Heart left ventricle (tissue), 16 donors: ENCODE data around the gene XNDC1N. TPM values are rescaled to one million over a fixed set of nuclear protein-coding genes. Genes with fewer than 3 reads are reported as not detected.

Source experiments
- ATAC-seq, 4 donors: fragments of 200-7000 bp; cut with Tn5 transposase; one replicate each; pipeline ENCODE4 v1.9.1; 2020 to 2022; ENCODE audit warnings: moderate library complexity in 4 of 4, mild to moderate bottlenecking in 3 of 4, moderate number of reproducible peaks in 1 of 4
- DNase-seq, 5 donors: peaks; one replicate each; pipeline ENCODE4 v3.0.0-alpha.2; 2020
- H3K27ac ChIP-seq, 12 donors: fragments of 200-600 bp; sonication (generic) in 4 of 12; one replicate each; pipeline versions ENCODE4 v1.5.0 to v1.8.0; 2016 to 2022; ENCODE audit warnings: mild to moderate bottlenecking in 2 of 12
- H3K27me3 ChIP-seq, 9 donors: fragments of 200-600 bp; sonication (generic) in 2 of 9; one replicate each; pipeline versions ENCODE4 v1.5.1 to v1.8.0; 2016 to 2022; ENCODE audit warnings: mild to moderate bottlenecking in 3 of 9
- H3K36me3 ChIP-seq, 9 donors: fragments of 200-600 bp; sonication (generic) in 2 of 9; one replicate each; pipeline versions ENCODE4 v1.5.0 to v1.8.0; 2018 to 2022; ENCODE audit warnings: mild to moderate bottlenecking in 2 of 9
- H3K4me1 ChIP-seq, 12 donors: fragments of 200-600 bp; sonication (generic) in 4 of 12; one replicate each; pipeline versions ENCODE4 v1.5.0 to v1.8.0; 2016 to 2022; ENCODE audit warnings: mild to moderate bottlenecking in 3 of 12
- H3K4me3 ChIP-seq, 12 donors: fragments of 200-600 bp; sonication (generic) in 4 of 12; one replicate each; pipeline versions ENCODE4 v1.5.0 to v1.8.0; 2017 to 2022; ENCODE audit warnings: mild to moderate bottlenecking in 9 of 12, moderate library complexity in 4 of 12
- H3K9me3 ChIP-seq, 12 donors: fragments of 200-600 bp; sonication (generic) in 4 of 12; one replicate each; pipeline versions ENCODE4 v1.5.0 to v1.8.0; 2016 to 2022; ENCODE audit warnings: mild to moderate bottlenecking in 1 of 12
- CTCF ChIP-seq, 12 donors: fragments of 200-600 bp; sonication (generic) in 4 of 12; IDR thresholded peaks; one replicate each; pipeline versions ENCODE4 v1.5.0 to v1.8.0; 2018 to 2022; ENCODE audit warnings: antibody characterized with exemption in 12 of 12, mild to moderate bottlenecking in 5 of 12
- POLR2A ChIP-seq, 2 donors: fragments of 450-650 bp; IDR thresholded peaks; one replicate each; pipeline ENCODE4 v1.6.1; 2017; ENCODE audit warnings: antibody characterized with exemption in 2 of 2, mild to moderate bottlenecking in 2 of 2, moderate library complexity in 2 of 2
- WGBS, 4 donors: extraction: QIAGEN DNeasy Blood & Tissue Kit in 2 of 4; methylation state at CpG; one replicate each; pipeline versions ENCODE4 v1.1.5 to v1.1.7; 2013 to 2018; 5-methylcytosine and 5-hydroxymethylcytosine counted together
- intact Hi-C, 10 donors: fragments of 100-400 bp; cut with DNase I; formaldehyde crosslinking; loops; one replicate each; pipeline versions ENCODE4 v1.11.1 to v1.14.2; 2022
- polyA plus RNA-seq, 2 donors: library from polyadenylated mRNA; stranded (reverse); fragments of 200-250 nt; gene quantifications; one replicate each; pipeline ENCODE4 v1.2.3, GENCODE V29; 2013
- total RNA-seq, 9 donors: library from RNA; depleted of rRNA in 2 of 9; stranded (reverse); fragments of >200 nt in 2 of 9; fragmentation: NEBNext Ultra II Directional in 3 of 9; extraction: Animal tissue kit (Norgen Biotek cat#: 25700) in 3 of 9; gene quantifications; one replicate each; pipeline versions ENCODE4 v1.1.0 to v1.2.4, GENCODE V29; 2016 to 2023
- donor health status: ischemic (EF 13 %, LVEDD 7.1; RV severe dilation, severe dysfunction).
- donor health status: healthy with polysubstance abuse.
- donor health status: DM: no; HTN: yes; CAD: no.
- donor health status: DM: no; HTN: no; CAD: no.
- donor health status: ischemic (EF 25% LVEDD 6.9; RV normal size, moderate dysfunction).
- donor health status: ischemic (EF 25% LVEDD 5.7; RV mildly dilated, moderate dysfunction).
- donor health status: healthy.
- donor health status: DM: yes; HTN: yes; CAD: no.
- donor health status: ischemic (EF 35%, LVEDD 5.7; RV mildly dilated, moderate dysfunction).
- donor health status: nonischemic (EF 11% LVEDD 7.7; RV severe dilation, severe dysfunction).
- donor health status: DM: yes; HTN: yes; CAD: no.
- donor health status: PGD.
- donor health status: ischemic (EF 29% LVEDD 5.4; RV normal size, mild dysfunction).
- donor health status: nonischemic (EF 23%, LVEDD 6.1; RV moderate dilation, normal function).

The XNDC1N gene
- total and polyA plus RNA-seq, 11 donors = 0.95 to 5.3 (median 2.6) TPM; not detected in 1

- Histone ChIP-seq H3K9me3 (no peaks in the 10 kb centered on the region), H3K4me1 (peaks cover 4 to 52% (median 30%) of the 10 kb centered on the region in 12 donors), H3K4me3 (peak within 1 kb of the TSS; percentile 67 to 93 (median 82)), H3K27me3 (no peaks in the 10 kb centered on the region), H3K36me3 (peaks cover 0 to 13% (median 0%) of the 10 kb centered on the region in 9 donors), H3K27ac (peak within 1 kb of the TSS; percentile 83 to 97 (median 88))
- ATAC-seq (peak; percentile 99 to 100 (median 99)), DNase-seq (peak; percentile 98)
- intact Hi-C loops = loop anchor here in 1 of 10 donors (5.0 kb wide), 1 partner anchor 173 kb away; the partner anchor contains the start of gene LAMTOR1
- WGBS, 4 donors = 0 to 1% (median 0%) methylated on average over 32 of the region's 32 CpGs
- TF ChIP-seq POLR2A (IDR thresholded peaks at IDR 0.05) = peak in 1 of 2 donors; percentile 50
- no peak for TF ChIP-seq CTCF (IDR thresholded peaks at IDR 0.05)
Measured at GRCh38 chr11:71928737-71929443, 496 bp upstream of the XNDC1N start, which contains the start of gene RNF121. TSS of gene RNF121 (plus strand) at chr11:71929046. CDS start at chr11:71929062, 16 bp downstream.

- Histone ChIP-seq H3K27me3 (no peaks in the 10 kb centered on the region), H3K4me3 (no peak overlapping the region), H3K27ac (no peak overlapping the region), H3K9me3 (no peaks in the 10 kb centered on the region), H3K36me3 (peaks cover 0 to 65% (median 53%) of the 10 kb centered on the region in 9 donors), H3K4me1 (no peaks in the 10 kb centered on the region)
- no peak for ATAC-seq
- 88 to 92% (median 91%) methylated on average over 9 of the region's 9 CpGs for WGBS, 4 donors
- TF ChIP-seq POLR2A (IDR thresholded peaks at IDR 0.05) (no peak), CTCF (IDR thresholded peaks at IDR 0.05) (no peak)
- no peak for DNase-seq
- intact Hi-C loops = no loop called here
Measured at GRCh38 chr11:71917646-71918140, 10.7 kb downstream of the XNDC1N start.

GRCh38 chr11:71914617-71915189, 13.7 kb downstream of the XNDC1N start:
- Histone ChIP-seq H3K4me1 (no peaks in the 10 kb centered on the region), H3K27me3 (no peaks in the 10 kb centered on the region), H3K4me3 (no peak overlapping the region), H3K36me3 (peaks cover 0 to 68% (median 54%) of the 10 kb centered on the region in 9 donors), H3K27ac (no peak overlapping the region), H3K9me3 (no peaks in the 10 kb centered on the region)
- 94 to 97% (median 95%) methylated on average over 7 of the region's 7 CpGs for WGBS, 4 donors
- no peak for DNase-seq
- TF ChIP-seq POLR2A (IDR thresholded peaks at IDR 0.05) (no peak), CTCF (IDR thresholded peaks at IDR 0.05) (no peak)
- no peak for ATAC-seq
- intact Hi-C loops = no loop called here
